ENCODE results near the gene GOSR1.
"Not testable (repeated sequence)": the region's sequence is repeated elsewhere in the genome, so short reads cannot be mapped to it uniquely, and the experiment has no call there.

The GOSR1 gene

GRCh38 chr17:30551996-30552339, 74.8 kb downstream of the GOSR1 start:
- no peak overlapping the region for H3K9ac ChIP-seq (ENCODE audit: low read depth in 1 of 2, low read length in 2 of 2)
- no peaks in the 10 kb centered on the region for H3K9me3 ChIP-seq (ENCODE audit: control insufficient read depth in 1 of 2, low read length in 2 of 2)
- H3K27me3 ChIP-seq (ENCODE audit: control insufficient read depth in 1 of 2, insufficient read depth in 2 of 2, low read length in 2 of 2): no peaks in the 10 kb centered on the region
- H3K4me1 ChIP-seq (ENCODE audit: control insufficient read depth in 1 of 2, insufficient read depth in 2 of 2, low read length in 2 of 2): no peaks in the 10 kb centered on the region
- no peak overlapping the region for H3K27ac ChIP-seq (ENCODE audit: low read depth, low read length)
- no peaks in the 10 kb centered on the region for H3K36me3 ChIP-seq (ENCODE audit: control insufficient read depth in 1 of 2, insufficient read depth in 2 of 2, low read length in 2 of 2)
- no peak overlapping the region for H3K4me3 ChIP-seq (ENCODE audit: low read depth in 1 of 2, low read length in 2 of 2)

- Histone ChIP-seq H3K4me1 (ENCODE audit: control insufficient read depth in 1 of 2, insufficient read depth in 2 of 2, low read length in 2 of 2) (no peaks in the 10 kb centered on the region), H3K4me3 (ENCODE audit: low read depth in 1 of 2, low read length in 2 of 2) (no peak overlapping the region), H3K9ac (ENCODE audit: low read depth in 1 of 2, low read length in 2 of 2) (no peak overlapping the region), H3K36me3 (ENCODE audit: control insufficient read depth in 1 of 2, insufficient read depth in 2 of 2, low read length in 2 of 2) (no peaks in the 10 kb centered on the region), H3K27me3 (ENCODE audit: control insufficient read depth in 1 of 2, insufficient read depth in 2 of 2, low read length in 2 of 2) (no peaks in the 10 kb centered on the region), H3K27ac (ENCODE audit: low read depth, low read length) (no peak overlapping the region), H3K9me3 (ENCODE audit: control insufficient read depth in 1 of 2, low read length in 2 of 2) (no peaks in the 10 kb centered on the region)
Observed at GRCh38 chr17:30552994-30553566, 75.9 kb downstream of the GOSR1 start.

GRCh38 chr17:30553823-30554440, 76.7 kb downstream of the GOSR1 start:
- H3K27me3 ChIP-seq (ENCODE audit: control insufficient read depth in 1 of 2, insufficient read depth in 2 of 2, low read length in 2 of 2); H3K36me3 ChIP-seq (ENCODE audit: control insufficient read depth in 1 of 2, insufficient read depth in 2 of 2, low read length in 2 of 2); H3K9me3 ChIP-seq (ENCODE audit: control insufficient read depth in 1 of 2, low read length in 2 of 2); H3K4me1 ChIP-seq (ENCODE audit: control insufficient read depth in 1 of 2, insufficient read depth in 2 of 2, low read length in 2 of 2); H3K4me3 ChIP-seq (ENCODE audit: low read depth in 1 of 2, low read length in 2 of 2); H3K27ac ChIP-seq (ENCODE audit: low read depth, low read length); H3K9ac ChIP-seq (ENCODE audit: low read depth in 1 of 2, low read length in 2 of 2): not testable (repeated sequence)

- no peak overlapping the region for H3K9ac ChIP-seq (ENCODE audit: low read depth in 1 of 2, low read length in 2 of 2)
- H3K4me3 ChIP-seq (ENCODE audit: low read depth in 1 of 2, low read length in 2 of 2): no peak overlapping the region
- no peaks in the 10 kb centered on the region for H3K27me3 ChIP-seq (ENCODE audit: control insufficient read depth in 1 of 2, insufficient read depth in 2 of 2, low read length in 2 of 2)
- no peaks in the 10 kb centered on the region for H3K4me1 ChIP-seq (ENCODE audit: control insufficient read depth in 1 of 2, insufficient read depth in 2 of 2, low read length in 2 of 2)
- H3K9me3 ChIP-seq (ENCODE audit: control insufficient read depth in 1 of 2, low read length in 2 of 2): no peaks in the 10 kb centered on the region
- H3K27ac ChIP-seq (ENCODE audit: low read depth, low read length): no peak overlapping the region
- no peaks in the 10 kb centered on the region for H3K36me3 ChIP-seq (ENCODE audit: control insufficient read depth in 1 of 2, insufficient read depth in 2 of 2, low read length in 2 of 2)
Observed at GRCh38 chr17:30554839-30555751, 77.9 kb downstream of the GOSR1 start.

- no peak overlapping the region for H3K9ac ChIP-seq (ENCODE audit: low read depth in 1 of 2, low read length in 2 of 2)
- no peak overlapping the region for H3K27ac ChIP-seq (ENCODE audit: low read depth, low read length)
- no peaks in the 10 kb centered on the region for H3K27me3 ChIP-seq (ENCODE audit: control insufficient read depth in 1 of 2, insufficient read depth in 2 of 2, low read length in 2 of 2)
- no peak overlapping the region for H3K4me3 ChIP-seq (ENCODE audit: low read depth in 1 of 2, low read length in 2 of 2)
- no peaks in the 10 kb centered on the region for H3K4me1 ChIP-seq (ENCODE audit: control insufficient read depth in 1 of 2, insufficient read depth in 2 of 2, low read length in 2 of 2)
- no peaks in the 10 kb centered on the region for H3K9me3 ChIP-seq (ENCODE audit: control insufficient read depth in 1 of 2, low read length in 2 of 2)
- H3K36me3 ChIP-seq (ENCODE audit: control insufficient read depth in 1 of 2, insufficient read depth in 2 of 2, low read length in 2 of 2): no peaks in the 10 kb centered on the region
Observed at GRCh38 chr17:30555942-30556341, 78.7 kb downstream of the GOSR1 start.

GRCh38 chr17:30556374-30557332, 79.4 kb downstream of the GOSR1 start:
- Histone ChIP-seq H3K4me1 (ENCODE audit: control insufficient read depth in 1 of 2, insufficient read depth in 2 of 2, low read length in 2 of 2) (no peaks in the 10 kb centered on the region), H3K9ac (ENCODE audit: low read depth in 1 of 2, low read length in 2 of 2) (no peak overlapping the region), H3K4me3 (ENCODE audit: low read depth in 1 of 2, low read length in 2 of 2) (no peak overlapping the region), H3K27me3 (ENCODE audit: control insufficient read depth in 1 of 2, insufficient read depth in 2 of 2, low read length in 2 of 2) (no peaks in the 10 kb centered on the region), H3K27ac (ENCODE audit: low read depth, low read length) (no peak overlapping the region), H3K9me3 (ENCODE audit: control insufficient read depth in 1 of 2, low read length in 2 of 2) (no peaks in the 10 kb centered on the region), H3K36me3 (ENCODE audit: control insufficient read depth in 1 of 2, insufficient read depth in 2 of 2, low read length in 2 of 2) (no peaks in the 10 kb centered on the region)

GRCh38 chr17:30557916-30558685, 80.9 kb downstream of the GOSR1 start:
- Histone ChIP-seq H3K9ac (ENCODE audit: low read depth in 1 of 2, low read length in 2 of 2) (no peak overlapping the region), H3K27ac (ENCODE audit: low read depth, low read length) (no peak overlapping the region), H3K4me1 (ENCODE audit: control insufficient read depth in 1 of 2, insufficient read depth in 2 of 2, low read length in 2 of 2) (no peaks in the 10 kb centered on the region), H3K36me3 (ENCODE audit: control insufficient read depth in 1 of 2, insufficient read depth in 2 of 2, low read length in 2 of 2) (no peaks in the 10 kb centered on the region), H3K9me3 (ENCODE audit: control insufficient read depth in 1 of 2, low read length in 2 of 2) (no peaks in the 10 kb centered on the region), H3K4me3 (ENCODE audit: low read depth in 1 of 2, low read length in 2 of 2) (no peak overlapping the region), H3K27me3 (ENCODE audit: control insufficient read depth in 1 of 2, insufficient read depth in 2 of 2, low read length in 2 of 2) (no peaks in the 10 kb centered on the region)

GRCh38 chr17:30558686-30559545, 81.7 kb downstream of the GOSR1 start:
- H3K27ac ChIP-seq (ENCODE audit: low read depth, low read length): no peak overlapping the region
- no peak overlapping the region for H3K4me3 ChIP-seq (ENCODE audit: low read depth in 1 of 2, low read length in 2 of 2)
- H3K9me3 ChIP-seq (ENCODE audit: control insufficient read depth in 1 of 2, low read length in 2 of 2): no peaks in the 10 kb centered on the region
- H3K27me3 ChIP-seq (ENCODE audit: control insufficient read depth in 1 of 2, insufficient read depth in 2 of 2, low read length in 2 of 2): no peaks in the 10 kb centered on the region
- no peaks in the 10 kb centered on the region for H3K4me1 ChIP-seq (ENCODE audit: control insufficient read depth in 1 of 2, insufficient read depth in 2 of 2, low read length in 2 of 2)
- H3K9ac ChIP-seq (ENCODE audit: low read depth in 1 of 2, low read length in 2 of 2): no peak overlapping the region
- H3K36me3 ChIP-seq (ENCODE audit: control insufficient read depth in 1 of 2, insufficient read depth in 2 of 2, low read length in 2 of 2): no peaks in the 10 kb centered on the region

- H3K9ac ChIP-seq (ENCODE audit: low read depth in 1 of 2, low read length in 2 of 2): no peak overlapping the region
- H3K9me3 ChIP-seq (ENCODE audit: control insufficient read depth in 1 of 2, low read length in 2 of 2): no peaks in the 10 kb centered on the region
- H3K27me3 ChIP-seq (ENCODE audit: control insufficient read depth in 1 of 2, insufficient read depth in 2 of 2, low read length in 2 of 2): no peaks in the 10 kb centered on the region
- no peak overlapping the region for H3K27ac ChIP-seq (ENCODE audit: low read depth, low read length)
- H3K4me1 ChIP-seq (ENCODE audit: control insufficient read depth in 1 of 2, insufficient read depth in 2 of 2, low read length in 2 of 2): no peaks in the 10 kb centered on the region
- H3K4me3 ChIP-seq (ENCODE audit: low read depth in 1 of 2, low read length in 2 of 2): no peak overlapping the region
- no peaks in the 10 kb centered on the region for H3K36me3 ChIP-seq (ENCODE audit: control insufficient read depth in 1 of 2, insufficient read depth in 2 of 2, low read length in 2 of 2)
Observed at GRCh38 chr17:30559656-30560055, 82.4 kb downstream of the GOSR1 start.
